ENCODE data around the gene DENND5B. TPM values are rescaled to one million over a fixed set of nuclear protein-coding genes. Genes with fewer than 3 reads are reported as not detected.
A peak's percentile ranks its signal among the peaks of the same experiment; 100 is the strongest.

The DENND5B gene
- total RNA-seq, 1 experiment from 2014 or later, result 18.6 TPM

GRCh38 chr12:31481415-31481814 is 109.5 kb downstream of the DENND5B start:
- intact Hi-C loops (cut with micrococcal nuclease), result no loop called here
- TF ChIP-seq CTCF (IDR thresholded peaks at IDR 0.05; ENCODE audit: unreplicated experiment), result no peak
- Mint-ChIP-seq H3K36me3 (ENCODE audit: insufficient read depth, unreplicated experiment) (peaks cover 40% of the 10 kb centered on the region), H3K4me1 (ENCODE audit: insufficient read depth, unreplicated experiment) (peaks cover 9% of the 10 kb centered on the region), H3K27ac (ENCODE audit: low read depth, unreplicated experiment) (no peak overlapping the region), H3K27me3 (ENCODE audit: insufficient read depth, unreplicated experiment) (no peaks in the 10 kb centered on the region), H3K9me3 (ENCODE audit: unreplicated experiment) (no peaks in the 10 kb centered on the region), H3K4me3 (ENCODE audit: unreplicated experiment) (no peak overlapping the region)
- CTCF ChIA-PET, result interaction anchor here (0.5 to 0.6 kb wide), 3 partner anchors 77 to 153 kb away, joined by 3 to 4 read pairs (median 3); no protein-coding TSS in a partner anchor
- DNase-seq (ENCODE audit: unreplicated experiment), result no peak
- POLR2A ChIA-PET, result interaction anchor here (0.6 kb wide), 1 partner anchor 100 kb away, joined by 3 read pairs; no protein-coding TSS in a partner anchor
- no TSS peak for BruUV-seq (replicated peaks)

- TF ChIP-seq CTCF (IDR thresholded peaks at IDR 0.05; ENCODE audit: unreplicated experiment), result no peak
- DNase-seq (ENCODE audit: unreplicated experiment), result no peak
- intact Hi-C loops (cut with micrococcal nuclease), result no loop called here
- H3K36me3 Mint-ChIP-seq (ENCODE audit: insufficient read depth, unreplicated experiment), result peaks cover 43% of the 10 kb centered on the region
- no peak overlapping the region for H3K4me3 Mint-ChIP-seq (ENCODE audit: unreplicated experiment)
- H3K4me1 Mint-ChIP-seq (ENCODE audit: insufficient read depth, unreplicated experiment), result peaks cover 9% of the 10 kb centered on the region
- CTCF ChIA-PET, result no interaction called here
- no peak overlapping the region for H3K27ac Mint-ChIP-seq (ENCODE audit: low read depth, unreplicated experiment)
- no peaks in the 10 kb centered on the region for H3K27me3 Mint-ChIP-seq (ENCODE audit: insufficient read depth, unreplicated experiment)
- POLR2A ChIA-PET, result no interaction called here
- BruUV-seq (replicated peaks), result TSS peak; percentile 24
- H3K9me3 Mint-ChIP-seq (ENCODE audit: unreplicated experiment), result no peaks in the 10 kb centered on the region
These were observed 111.3 kb downstream of the DENND5B start for GRCh38 chr12:31479516-31480210.

- Mint-ChIP-seq H3K27me3 (ENCODE audit: insufficient read depth, unreplicated experiment) (no peaks in the 10 kb centered on the region), H3K9me3 (ENCODE audit: unreplicated experiment) (no peaks in the 10 kb centered on the region), H3K4me3 (ENCODE audit: unreplicated experiment) (no peak overlapping the region), H3K27ac (ENCODE audit: low read depth, unreplicated experiment) (no peak overlapping the region), H3K4me1 (ENCODE audit: insufficient read depth, unreplicated experiment) (peaks cover 9% of the 10 kb centered on the region), H3K36me3 (ENCODE audit: insufficient read depth, unreplicated experiment) (peaks cover 43% of the 10 kb centered on the region)
- intact Hi-C loops (cut with micrococcal nuclease), result no loop called here
- no peak for DNase-seq (ENCODE audit: unreplicated experiment)
- CTCF ChIA-PET, result interaction anchor here (1.4 kb wide), 1 partner anchor 80 kb away, joined by 3 read pairs; no protein-coding TSS in a partner anchor
- BruUV-seq (replicated peaks), result no TSS peak
- no peak for TF ChIP-seq CTCF (IDR thresholded peaks at IDR 0.05; ENCODE audit: unreplicated experiment)
- POLR2A ChIA-PET, result no interaction called here
These were observed 112.0 kb downstream of the DENND5B start for GRCh38 chr12:31478898-31479297.

GRCh38 chr12:31478425-31478824 is 112.5 kb downstream of the DENND5B start:
- intact Hi-C loops (cut with micrococcal nuclease), result no loop called here
- Mint-ChIP-seq H3K36me3 (ENCODE audit: insufficient read depth, unreplicated experiment) (peaks cover 43% of the 10 kb centered on the region), H3K27ac (ENCODE audit: low read depth, unreplicated experiment) (no peak overlapping the region), H3K4me1 (ENCODE audit: insufficient read depth, unreplicated experiment) (peaks cover 9% of the 10 kb centered on the region), H3K4me3 (ENCODE audit: unreplicated experiment) (no peak overlapping the region), H3K27me3 (ENCODE audit: insufficient read depth, unreplicated experiment) (no peaks in the 10 kb centered on the region), H3K9me3 (ENCODE audit: unreplicated experiment) (no peaks in the 10 kb centered on the region)
- ChIA-PET CTCF (interaction anchor here (0.7 to 1.4 kb wide), 2 partner anchors 30 to 81 kb away, joined by 3 read pairs; no protein-coding TSS in a partner anchor), POLR2A (no interaction called here)
- no peak for DNase-seq (ENCODE audit: unreplicated experiment)
- no TSS peak for BruUV-seq (replicated peaks)
- TF ChIP-seq CTCF (IDR thresholded peaks at IDR 0.05; ENCODE audit: unreplicated experiment), result no peak
